OCI-LY3 (cell line): ENCODE data around the gene KLHL6.

Experiments used
- CTCF ChIP-seq: fragments of 200-600, 300-600 bp; sonication (generic); IDR thresholded peaks from 2 replicates; pipeline ENCODE4 v1.5.1; 2014; ENCODE audit warnings: antibody characterized with exemption, low read length, low read depth
- EZH2phosphoT487 ChIP-seq: fragments of 200-600 bp; shearing (Covaris generic); IDR thresholded peaks from 2 replicates; pipeline ENCODE4 v1.6.1; 2018; ENCODE audit warnings: antibody characterized with exemption, mixed run types, low read depth

DNA sequence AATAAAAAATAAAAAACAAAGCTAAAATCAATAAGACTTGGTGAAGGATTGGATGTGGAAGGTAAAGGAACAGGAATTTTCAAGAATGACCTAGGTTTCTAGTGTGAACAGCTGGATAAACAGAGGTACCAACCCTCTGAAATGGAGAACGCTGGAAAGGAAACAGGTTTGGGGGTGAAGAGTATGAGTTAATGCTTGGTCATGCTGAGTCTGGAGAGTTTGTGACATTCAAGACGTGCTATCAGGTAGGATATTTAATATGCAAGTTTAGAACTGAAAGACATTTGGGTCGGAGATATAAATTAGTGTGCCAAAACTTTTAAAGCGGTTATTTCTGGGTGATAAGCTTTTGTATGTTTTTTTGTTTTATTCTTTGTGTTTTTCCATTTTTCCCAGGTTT is 11.4 kb upstream of the KLHL6 start:
- TF ChIP-seq EZH2phosphoT487 (no peak), CTCF (no peak)
